Endothelial cell of umbilical vein (primary cell): ENCODE data around the gene PFKFB3. TPM values are rescaled to one million over a fixed set of nuclear protein-coding genes. Genes with fewer than 3 reads are reported as not detected.

Experiments used
- BruUV-seq: library from RNA; stranded (reverse); fragments of 400-500 nt; replicated peaks from 2 replicates; lab custom pipeline; 2021; lab: Mats Ljungman, UMichigan
- CTCF ChIA-PET: fragments of 300-600, 350-600 bp; sonication (Branson Sonifier 250); formaldehyde crosslinking; loops from one replicate; lab custom pipeline; 2021; ENCODE audit warnings: antibody characterized with exemption, inconsistent platforms; lab: Charles Lee
- POLR2A ChIA-PET: fragments of 300-600, 350-600 bp; sonication (Branson Sonifier 250); formaldehyde crosslinking; loops from one replicate; lab custom pipeline; 2021; ENCODE audit warnings: antibody characterized with exemption, inconsistent platforms; lab: Charles Lee
- DNase-seq: peaks from one replicate; pipeline ENCODE4 v3.0.0-alpha.2; 2011; ENCODE audit warnings: low read depth, low spot score
- FAIRE-seq: peaks from 2 replicates; lab custom pipeline; 2011; peaks lifted over from hg19 to GRCh38; lab: Jason Lieb, UNC
- H2AFZ ChIP-seq: 2 replicates; pipeline ENCODE4 v1.6.0; 2012; ENCODE audit warnings: low read depth, low read length, control low read depth, inconsistent platforms
- H3K27ac ChIP-seq: 2 replicates; pipeline ENCODE4 v1.5.1; 2011; ENCODE audit warnings: low read depth, mild to moderate bottlenecking, control low read depth, low read length, moderate library complexity; ENCODE audit not compliant: insufficient read depth
- H3K27me3 ChIP-seq, 2 experiments: 2 replicates each; pipeline versions ENCODE4 v1.6.0 to v1.6.1; 2011; ENCODE audit warnings: low read length in 2 of 2, mixed read lengths in 1 of 2; ENCODE audit not compliant: control insufficient read depth in 2 of 2, insufficient read depth in 2 of 2
- H3K36me3 ChIP-seq, 2 experiments: 2 replicates in 1 of 2; 3 replicates in 1 of 2; pipeline ENCODE4 v1.5.1; 2011; ENCODE audit warnings: low read length in 2 of 2, mild to moderate bottlenecking in 1 of 2, moderate library complexity in 1 of 2; ENCODE audit not compliant: control insufficient read depth in 2 of 2, insufficient read depth in 2 of 2; ENCODE audit errors: extremely low read depth in 1 of 2
- H3K4me1 ChIP-seq: 3 replicates; pipeline ENCODE4 v1.5.1; 2011; ENCODE audit warnings: mild to moderate bottlenecking, low read length; ENCODE audit not compliant: control insufficient read depth, insufficient read depth; ENCODE audit errors: extremely low read depth
- H3K4me2 ChIP-seq: 2 replicates; pipeline ENCODE4 v1.6.1; 2011; ENCODE audit warnings: low read length, control low read depth, mixed read lengths; ENCODE audit not compliant: insufficient read depth
- H3K4me3 ChIP-seq, 3 experiments: fragments of 200-600 bp in 1 of 3; sonication (generic), shearing (Covaris generic) in 1 of 3; replicated peaks in 1 of 3; 2 replicates each; pipeline ENCODE4 v1.5.1; 2011 to 2016; ENCODE audit warnings: control low read depth in 3 of 3, low read length in 3 of 3, mild to moderate bottlenecking in 2 of 3, inconsistent platforms in 1 of 3, low read depth in 1 of 3, moderate library complexity in 1 of 3; ENCODE audit not compliant: insufficient read depth in 1 of 3
- H3K79me2 ChIP-seq: 2 replicates; pipeline ENCODE4 v1.6.0; 2012; ENCODE audit warnings: low read length, inconsistent platforms; ENCODE audit not compliant: control insufficient read depth, insufficient read depth
- H3K9ac ChIP-seq: replicated peaks from 2 replicates; pipeline ENCODE3; 2011; ENCODE audit warnings: low read length, control low read depth; ENCODE audit not compliant: insufficient read depth; ENCODE audit errors: extremely low read depth
- H3K9me1 ChIP-seq: replicated peaks from 3 replicates; pipeline ENCODE4 v1.6.0; 2011; ENCODE audit warnings: mild to moderate bottlenecking, low read length; ENCODE audit not compliant: control insufficient read depth, insufficient read depth; ENCODE audit errors: extremely low read depth
- H3K9me3 ChIP-seq: replicated peaks from 2 replicates; pipeline ENCODE4 v1.5.1; 2012; ENCODE audit warnings: low read length, inconsistent platforms; ENCODE audit not compliant: control insufficient read depth, insufficient read depth
- H4K20me1 ChIP-seq: replicated peaks from 2 replicates; pipeline ENCODE3; 2011; ENCODE audit warnings: mild to moderate bottlenecking, low read length; ENCODE audit not compliant: control insufficient read depth, insufficient read depth; ENCODE audit errors: extremely low read depth
- EZH2 ChIP-seq: IDR thresholded peaks from 2 replicates; pipeline ENCODE4 v1.6.1; 2012; ENCODE audit warnings: borderline replicate concordance, low read depth, mild to moderate bottlenecking, moderate library complexity, low read length, inconsistent platforms; ENCODE audit not compliant: severe bottlenecking
- FOS ChIP-seq: IDR thresholded peaks from 2 replicates; pipeline ENCODE4 v1.6.1; 2011; ENCODE audit warnings: mild to moderate bottlenecking, low read length, moderate library complexity, borderline replicate concordance; ENCODE audit not compliant: insufficient read depth
- GATA2 ChIP-seq: IDR thresholded peaks from 2 replicates; pipeline ENCODE4 v1.7.0; 2011; ENCODE audit warnings: low read depth, mild to moderate bottlenecking, moderate library complexity, mixed read lengths, low read length; ENCODE audit not compliant: insufficient read length, insufficient read depth
- JUN ChIP-seq: IDR thresholded peaks from 2 replicates; pipeline ENCODE4 v1.6.1; 2011; ENCODE audit warnings: borderline replicate concordance, low read depth; ENCODE audit not compliant: insufficient read length, insufficient read depth
- MYC ChIP-seq: IDR thresholded peaks from one replicate; pipeline ENCODE4 v1.6.1; 2011; ENCODE audit warnings: mild to moderate bottlenecking, low read depth, low read length
- POLR2A ChIP-seq: IDR thresholded peaks from 2 replicates; pipeline ENCODE4 v1.6.1; 2012; ENCODE audit warnings: low read depth, mild to moderate bottlenecking, control low read depth, low read length
- POLR2AphosphoS5 ChIP-seq: IDR thresholded peaks from 2 replicates; pipeline ENCODE4 v1.6.1; 2012; ENCODE audit warnings: low read depth, mild to moderate bottlenecking, control low read depth, low read length, moderate library complexity; ENCODE audit not compliant: insufficient read depth
- dilution Hi-C: fragments of 300-500 bp; cut with MboI; formaldehyde crosslinking; loops from one replicate; pipeline ENCODE4 v1.15.0; 2019; ENCODE audit warnings: low sequenced_read_pairs; ENCODE audit not compliant: extremely low pct_ligation_motif_present
- intact Hi-C: fragments of 100-400 bp; cut with micrococcal nuclease; formaldehyde crosslinking; loops from one replicate; pipeline ENCODE4 v1.10.0; 2022
- polyA plus RNA-seq, 4 experiments: library from polyadenylated mRNA; depleted of rRNA in 3 of 4; stranded (reverse) in 3 of 4; unstranded in 1 of 4; fragments of >200 nt; gene quantifications; 2 replicates each; pipeline versions ENCODE4 v1.2.1 to v1.2.3, GENCODE V29; 2011 to 2012; ENCODE audit warnings: missing spikeins in 1 of 4
- total RNA-seq: library from RNA; stranded (reverse); gene quantifications from 2 replicates; pipeline ENCODE4 v1.2.3, GENCODE V29; 2021
- TF ChIP-seq, protein P1 (sequence below), 2 donors: IDR thresholded peaks; 1 replicate in 1 of 2; 2 replicates in 1 of 2; pipeline ENCODE4 v1.5.1; 2011; ENCODE audit warnings: low read length in 2 of 2, mild to moderate bottlenecking in 2 of 2, moderate library complexity in 2 of 2, control low read depth in 1 of 2, inconsistent platforms in 1 of 2, low read depth in 1 of 2; ENCODE audit not compliant: insufficient read depth in 1 of 2; ENCODE audit errors: extremely low read depth in 1 of 2
- TF ChIP-seq, protein P2 (sequence below): IDR thresholded peaks from 2 replicates; pipeline ENCODE4 v1.6.1; 2011; ENCODE audit not compliant: insufficient read depth, insufficient read length

PFKFB3 gene
- total and polyA plus RNA-seq, 2 donors (not counting 3 experiments of a cell fraction or from before 2014, with no cell fraction given), result 15.8 to 33.7 TPM

DNA sequence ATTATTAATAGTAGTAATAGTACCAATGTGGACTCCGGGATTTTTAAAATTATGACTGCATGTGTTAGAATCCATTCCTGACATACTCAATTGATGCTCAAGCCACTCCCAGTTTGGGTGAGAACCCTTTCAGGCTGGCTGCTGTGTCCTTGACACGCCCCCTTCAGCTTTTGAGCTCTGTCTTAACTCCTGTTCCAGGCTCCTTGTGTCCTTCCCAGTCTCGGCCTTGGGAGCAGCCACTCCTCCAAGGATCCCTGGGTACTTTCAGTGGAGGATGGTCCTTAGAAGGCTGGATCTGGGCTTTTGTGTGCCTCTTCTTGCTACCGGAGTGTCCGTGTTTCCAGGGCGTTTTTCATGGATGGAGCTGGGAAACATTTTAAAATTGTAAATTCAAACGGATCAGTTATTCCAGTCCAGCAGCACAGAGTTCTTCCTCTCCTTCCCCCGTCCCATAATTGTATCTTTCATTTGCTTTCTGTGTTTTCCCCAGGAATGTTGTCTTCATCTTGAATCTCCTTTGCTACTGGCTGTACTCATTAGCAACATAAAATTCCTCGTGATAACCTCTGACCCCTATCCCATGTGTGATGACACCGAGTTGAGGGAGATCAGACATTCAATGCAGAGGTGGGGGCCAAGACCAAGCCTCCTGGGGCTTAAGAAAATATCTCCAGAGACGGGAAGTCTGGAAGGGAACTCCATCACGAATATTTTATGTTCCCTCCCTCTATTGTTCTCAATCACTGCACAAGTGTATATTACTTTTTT lies 40.0 kb upstream of the PFKFB3 start:
- Histone ChIP-seq H3K4me1 (peaks cover 25% of the 10 kb centered on the region), H3K9ac (peak overlapping the region; percentile 71), H3K27ac (peak overlapping the region; percentile 79), H3K9me1 (no peaks in the 10 kb centered on the region), H3K4me2 (peak overlapping the region; percentile 52), H2AFZ (peak overlapping the region; percentile 79), H3K36me3 (no peaks in the 10 kb centered on the region), H3K9me3 (no peaks in the 10 kb centered on the region), H3K4me3 (peak overlapping the region in 1 of 3 experiments; percentile 22), H3K27me3 (no peaks in the 10 kb centered on the region), H3K79me2 (peaks cover 53% of the 10 kb centered on the region), H4K20me1 (no peaks in the 10 kb centered on the region)
- CTCF ChIA-PET, result interaction anchor here (1.0 to 2.7 kb wide), 4 partner anchors 20 to 239 kb away, joined by 3 to 21 read pairs (median 12); partner anchors contain the start of gene PFKFB3
- FAIRE-seq (no peak), DNase-seq (no peak)
- BruUV-seq, result TSS peak; percentile 34
- POLR2A ChIA-PET, result interaction anchor here (1.9 to 2.0 kb wide), 2 partner anchors 9 to 40 kb away, joined by 8 to 10 read pairs; partner anchors contain the start of gene PFKFB3
- dilution Hi-C loops (no loop called here), intact Hi-C loops (no loop called here)
- no peak for TF ChIP-seq EZH2
- TF ChIP-seq, protein P1, sequence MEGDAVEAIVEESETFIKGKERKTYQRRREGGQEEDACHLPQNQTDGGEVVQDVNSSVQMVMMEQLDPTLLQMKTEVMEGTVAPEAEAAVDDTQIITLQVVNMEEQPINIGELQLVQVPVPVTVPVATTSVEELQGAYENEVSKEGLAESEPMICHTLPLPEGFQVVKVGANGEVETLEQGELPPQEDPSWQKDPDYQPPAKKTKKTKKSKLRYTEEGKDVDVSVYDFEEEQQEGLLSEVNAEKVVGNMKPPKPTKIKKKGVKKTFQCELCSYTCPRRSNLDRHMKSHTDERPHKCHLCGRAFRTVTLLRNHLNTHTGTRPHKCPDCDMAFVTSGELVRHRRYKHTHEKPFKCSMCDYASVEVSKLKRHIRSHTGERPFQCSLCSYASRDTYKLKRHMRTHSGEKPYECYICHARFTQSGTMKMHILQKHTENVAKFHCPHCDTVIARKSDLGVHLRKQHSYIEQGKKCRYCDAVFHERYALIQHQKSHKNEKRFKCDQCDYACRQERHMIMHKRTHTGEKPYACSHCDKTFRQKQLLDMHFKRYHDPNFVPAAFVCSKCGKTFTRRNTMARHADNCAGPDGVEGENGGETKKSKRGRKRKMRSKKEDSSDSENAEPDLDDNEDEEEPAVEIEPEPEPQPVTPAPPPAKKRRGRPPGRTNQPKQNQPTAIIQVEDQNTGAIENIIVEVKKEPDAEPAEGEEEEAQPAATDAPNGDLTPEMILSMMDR (IDR thresholded peaks at IDR 0.05; ENCODE audit: extremely low read depth in 1 of 2, insufficient read depth in 1 of 2, low read depth in 1 of 2, low read length in 2 of 2), result no peak
- TF ChIP-seq MYC, result no peak
- TF ChIP-seq, protein P2, sequence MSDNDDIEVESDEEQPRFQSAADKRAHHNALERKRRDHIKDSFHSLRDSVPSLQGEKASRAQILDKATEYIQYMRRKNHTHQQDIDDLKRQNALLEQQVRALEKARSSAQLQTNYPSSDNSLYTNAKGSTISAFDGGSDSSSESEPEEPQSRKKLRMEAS, result no peak
- no peak for TF ChIP-seq POLR2A
- no peak for TF ChIP-seq JUN
- no peak for TF ChIP-seq POLR2AphosphoS5
- no peak for TF ChIP-seq GATA2
- no peak for TF ChIP-seq FOS
